Measurements from ENCODE around the gene PLEKHA5.
"Not testable (repeated sequence)": the region's sequence is repeated elsewhere in the genome, so short reads cannot be mapped to it uniquely, and the experiment has no call there.

The PLEKHA5 gene
- total RNA-seq = 2.8 reads per million, percentile 9 among the genes with 10 or more reads in this experiment

- DNase-seq = peak; percentile 8
Measured at GRCh38 chr12:19129486-19130223, at the start of gene PLEKHA5. PLEKHA5 (plus strand) TSS chr12:19129733; CDS start chr12:19129800, 67 bp downstream.

- no peak for DNase-seq
Measured at GRCh38 chr12:19080918-19081317, 48.6 kb upstream of the PLEKHA5 start.

DNA sequence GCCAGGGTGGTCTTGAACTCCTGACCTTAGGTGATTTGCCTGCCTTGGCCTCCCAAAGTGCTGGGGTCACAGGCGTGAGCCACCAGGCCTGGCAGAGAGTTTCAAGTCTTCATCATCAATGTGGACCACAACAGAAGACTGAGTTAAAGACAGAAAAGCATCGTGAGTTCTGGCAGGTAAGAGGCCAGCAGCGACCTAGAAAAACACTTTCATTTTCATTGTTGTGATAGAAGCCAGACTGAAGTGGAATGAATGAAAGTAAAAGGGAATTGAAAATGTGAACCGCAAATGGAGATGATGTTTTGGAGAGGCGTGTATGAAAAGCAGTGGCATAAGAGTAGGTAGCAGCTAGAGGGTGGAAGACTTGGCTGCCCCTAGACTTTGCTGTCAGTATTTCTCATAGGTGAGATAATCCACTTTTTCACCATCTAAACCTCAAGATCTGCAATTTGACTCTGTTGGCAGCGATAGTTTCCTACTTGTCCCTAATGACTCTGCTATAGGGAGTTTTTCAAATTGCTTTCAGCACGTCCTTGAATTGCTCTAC is 47.1 kb upstream of the PLEKHA5 start:
- DNase-seq = no peak

- DNase-seq = no peak
Measured at GRCh38 chr12:19084547-19084946, 45.0 kb upstream of the PLEKHA5 start.

DNA sequence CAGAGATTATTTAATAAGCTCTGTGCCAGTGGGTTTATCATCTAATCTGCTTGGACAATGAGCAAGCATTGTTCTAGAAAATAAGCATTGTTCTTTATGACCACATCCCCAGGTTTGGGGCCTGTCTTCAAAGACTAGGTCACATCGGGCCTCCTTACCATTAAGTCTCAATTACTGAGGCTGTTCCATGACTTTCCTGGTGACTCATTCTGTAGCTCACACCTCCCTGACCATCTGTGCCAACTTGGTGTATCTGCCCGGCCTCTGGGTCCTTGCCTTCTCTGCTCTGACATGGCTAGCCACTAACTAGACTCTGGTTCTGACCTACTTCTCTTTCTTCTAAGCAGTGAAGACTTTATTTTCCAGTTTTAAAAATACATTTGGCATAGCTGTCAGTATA is 44.4 kb upstream of the PLEKHA5 start:
- DNase-seq = no peak

- DNase-seq = no peak
Measured at GRCh38 chr12:19088606-19089005, 40.9 kb upstream of the PLEKHA5 start.

- DNase-seq = not testable (repeated sequence)
Measured at GRCh38 chr12:19092482-19092881, 37.1 kb upstream of the PLEKHA5 start.

DNA sequence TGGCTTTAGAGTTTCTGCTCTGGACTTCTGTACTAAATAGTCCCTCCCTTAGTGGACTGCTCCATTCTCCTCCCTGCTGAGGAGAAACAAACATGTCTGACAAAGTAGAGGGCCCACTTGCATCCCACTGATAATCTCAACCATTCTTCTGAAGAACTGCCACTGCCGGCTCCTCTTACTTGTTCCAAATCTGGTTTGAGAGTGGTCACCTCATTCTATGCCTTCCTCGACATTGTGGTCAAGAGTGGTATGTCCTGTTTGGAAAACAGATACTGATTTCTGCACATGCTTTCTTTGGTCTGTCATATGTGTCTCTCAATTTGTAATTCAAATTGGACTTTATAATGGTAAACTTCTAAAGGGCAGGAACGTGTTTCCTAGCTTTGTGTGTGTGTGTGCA is 36.3 kb upstream of the PLEKHA5 start:
- no peak for DNase-seq

GRCh38 chr12:19095331-19095730 is 34.2 kb upstream of the PLEKHA5 start:
- no peak for DNase-seq

DNA sequence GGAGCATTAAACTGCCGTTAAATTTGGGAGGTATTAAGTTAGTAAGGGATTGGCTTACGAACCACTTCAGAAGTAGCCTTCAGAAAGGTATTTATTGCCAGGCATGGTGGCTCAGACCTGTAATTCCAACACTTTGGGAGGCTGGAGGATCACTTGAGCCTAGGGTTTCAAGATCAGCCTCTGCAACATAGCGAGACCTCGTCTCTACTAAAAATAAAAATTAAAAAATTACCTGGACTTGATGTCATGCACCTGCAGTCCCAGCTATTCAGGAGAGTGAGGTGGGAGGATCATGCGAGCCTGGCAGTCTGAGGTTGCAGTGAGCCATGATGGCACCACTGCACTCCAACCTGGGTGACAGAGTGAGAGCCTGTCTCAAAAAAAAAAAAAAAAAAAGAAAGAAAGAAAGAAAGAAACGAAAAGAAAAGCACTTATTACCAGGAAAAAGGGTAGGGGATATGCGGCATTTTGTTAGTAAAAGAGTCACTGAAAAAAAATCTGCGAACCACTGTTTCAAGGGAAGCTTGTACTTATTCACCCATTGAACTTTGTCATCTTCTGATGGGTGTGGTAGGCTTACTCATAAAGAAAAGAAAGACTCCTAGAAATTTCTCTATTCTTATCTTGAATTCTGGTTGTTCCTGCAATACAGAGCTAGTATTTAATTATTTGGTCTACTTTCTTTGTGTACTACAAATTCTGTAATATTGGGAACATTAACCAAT is 33.6 kb upstream of the PLEKHA5 start:
- no peak for DNase-seq

DNA sequence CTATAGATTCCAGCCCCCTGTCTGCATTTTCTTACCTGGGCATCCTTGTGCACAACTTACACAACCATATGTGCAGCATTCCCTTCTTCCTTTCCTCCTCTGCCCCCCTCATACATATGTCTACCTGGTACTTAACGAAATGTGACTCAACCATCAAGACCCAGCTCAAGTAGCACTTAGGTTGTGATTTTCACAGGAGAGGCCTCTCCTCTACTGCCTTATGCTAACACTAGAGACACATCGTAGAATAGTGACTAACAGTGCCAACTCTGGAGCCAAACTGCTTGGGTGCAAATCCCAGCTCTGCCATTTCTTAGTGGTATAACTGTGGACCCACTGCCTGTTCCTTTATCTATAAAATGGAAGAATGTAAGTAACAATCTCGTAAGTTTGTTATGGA is 24.1 kb upstream of the PLEKHA5 start:
- DNase-seq = no peak

DNA sequence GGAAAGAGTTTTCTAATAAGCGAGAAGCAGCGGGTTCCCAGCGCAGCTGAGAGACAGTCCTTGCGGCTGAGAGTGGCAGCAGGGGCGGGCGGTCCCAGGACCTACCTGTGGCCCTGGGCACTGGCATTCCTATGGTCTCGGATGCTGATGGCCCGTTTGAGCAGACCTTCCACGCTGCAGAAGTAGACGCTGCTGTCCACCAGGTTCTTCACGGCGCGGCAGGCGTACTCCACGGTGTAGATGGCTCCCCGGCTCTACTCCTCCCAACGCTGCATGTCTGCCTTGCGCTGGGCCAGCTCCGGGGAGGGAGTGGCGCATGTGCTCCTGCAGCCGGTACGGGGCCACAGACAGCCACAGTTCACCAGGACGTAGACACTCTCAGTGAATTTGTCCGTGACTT is 21.8 kb upstream of the PLEKHA5 start:
- no peak for DNase-seq

DNA sequence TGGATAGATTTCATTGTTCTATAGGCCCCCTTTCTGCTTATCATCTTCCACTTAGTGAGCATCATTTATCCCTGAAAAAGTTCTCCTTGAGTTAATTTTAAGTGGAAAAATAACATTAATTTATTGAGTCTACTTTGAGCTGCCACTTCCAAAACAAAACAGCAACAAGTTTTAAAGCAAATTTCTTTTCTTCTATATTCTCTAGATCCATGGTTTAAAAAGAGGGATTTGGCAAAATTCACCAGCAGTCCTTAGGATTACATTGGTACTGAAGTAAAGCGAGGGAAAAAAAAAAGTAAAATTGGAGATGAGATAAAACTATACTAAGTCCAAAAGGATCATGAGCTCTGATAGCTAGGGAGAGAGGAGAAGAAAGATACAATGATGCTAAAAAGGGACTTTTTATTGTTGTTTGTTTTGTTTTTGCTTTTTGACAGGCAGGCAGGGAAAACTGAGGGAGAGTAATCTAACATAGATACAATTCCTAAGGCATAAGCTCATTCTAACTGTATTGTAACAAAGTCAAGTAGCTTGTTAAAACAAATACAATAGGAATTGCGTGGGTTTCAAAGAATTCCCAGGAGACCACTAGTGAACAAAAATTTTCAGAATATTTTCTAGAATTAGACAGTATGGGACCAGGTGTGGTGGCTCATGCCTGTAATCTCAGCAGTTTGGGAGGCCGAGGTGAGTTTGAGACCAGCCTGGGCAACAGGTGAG is 19.2 kb upstream of the PLEKHA5 start:
- no peak for DNase-seq

DNA sequence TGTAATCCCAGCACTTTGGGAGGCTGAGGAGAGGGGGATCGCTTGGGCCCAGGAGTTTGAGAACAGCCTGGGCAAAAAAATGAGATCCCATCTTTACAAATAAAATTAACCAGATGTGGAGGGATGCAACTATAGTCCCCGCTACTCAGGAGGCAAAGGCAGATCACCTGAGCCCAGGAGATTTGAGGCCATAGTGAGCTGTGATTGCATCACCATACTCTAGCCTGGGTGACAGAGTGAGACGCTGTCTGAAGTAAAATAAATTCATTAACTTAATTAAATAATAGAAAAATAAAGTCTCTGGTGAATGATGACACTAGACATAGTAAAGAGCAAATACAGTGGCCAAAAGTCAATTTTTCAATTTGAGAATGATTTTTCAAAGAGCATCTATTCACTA is 16.1 kb upstream of the PLEKHA5 start:
- DNase-seq = no peak

- DNase-seq = no peak
Measured at GRCh38 chr12:19115285-19115684, 14.2 kb upstream of the PLEKHA5 start.

DNA sequence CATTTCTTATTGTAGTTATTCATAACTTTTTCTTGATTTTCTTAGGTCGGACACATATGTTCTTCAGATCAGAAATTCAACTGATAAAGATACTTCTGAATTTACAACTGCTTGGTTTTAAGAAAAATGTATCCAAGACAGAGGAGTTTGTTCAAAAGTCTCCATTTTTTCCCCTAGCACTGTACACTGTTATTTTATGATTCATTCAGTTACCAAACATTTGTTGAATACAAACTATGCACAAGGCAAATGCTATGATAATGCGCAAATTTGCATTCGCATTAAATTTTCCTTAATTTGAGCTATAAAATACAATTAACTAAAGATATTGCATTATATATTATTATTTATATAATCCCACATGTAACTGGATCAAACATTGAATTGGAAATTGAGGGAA is 10.1 kb upstream of the PLEKHA5 start:
- no peak for DNase-seq

DNA sequence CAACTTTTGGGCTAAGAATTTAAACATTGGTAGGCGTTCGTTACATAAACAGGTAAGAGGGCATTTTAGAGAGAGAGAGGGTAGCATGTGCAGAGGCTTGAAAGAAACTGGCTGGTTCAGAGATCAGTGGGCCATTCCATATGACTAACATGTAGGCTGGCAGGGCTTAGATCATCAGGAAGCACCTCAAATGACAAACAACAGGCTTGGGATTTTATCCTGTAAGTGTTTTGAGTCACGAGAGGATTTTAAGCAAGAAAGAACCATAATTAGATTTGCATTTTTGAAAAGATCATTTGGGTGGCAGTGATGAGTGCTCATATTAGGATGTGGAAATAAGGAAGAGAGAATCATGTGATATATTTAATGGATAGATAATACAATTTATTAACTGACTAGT is 8.7 kb upstream of the PLEKHA5 start:
- DNase-seq = no peak

DNA sequence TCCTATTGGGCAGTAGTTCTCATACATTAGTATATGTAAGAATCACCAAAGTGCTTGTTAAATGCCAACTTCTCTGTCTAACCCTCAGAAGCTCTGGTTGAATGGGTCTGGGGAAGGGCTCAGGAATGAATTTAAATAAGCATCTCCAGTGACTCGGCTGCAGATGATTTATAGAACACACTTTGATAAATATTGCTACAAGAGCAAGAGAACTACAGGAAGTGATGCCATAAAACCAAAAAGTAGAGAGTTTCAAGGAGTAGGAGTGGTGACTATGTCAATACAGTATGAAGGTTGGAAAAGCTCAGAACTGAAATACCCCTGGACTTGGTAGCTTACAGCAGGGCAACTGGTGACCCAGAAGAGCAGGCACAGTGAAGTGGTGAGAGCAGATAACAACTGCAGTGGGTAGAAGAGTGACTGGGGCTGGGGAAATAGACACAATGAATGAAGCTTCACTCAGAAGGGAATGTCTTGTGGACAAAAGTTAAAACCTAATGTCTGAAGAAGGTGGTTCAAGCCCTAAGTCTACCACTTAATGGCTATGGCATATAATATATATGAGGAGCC is 8.0 kb upstream of the PLEKHA5 start:
- DNase-seq = no peak

DNA sequence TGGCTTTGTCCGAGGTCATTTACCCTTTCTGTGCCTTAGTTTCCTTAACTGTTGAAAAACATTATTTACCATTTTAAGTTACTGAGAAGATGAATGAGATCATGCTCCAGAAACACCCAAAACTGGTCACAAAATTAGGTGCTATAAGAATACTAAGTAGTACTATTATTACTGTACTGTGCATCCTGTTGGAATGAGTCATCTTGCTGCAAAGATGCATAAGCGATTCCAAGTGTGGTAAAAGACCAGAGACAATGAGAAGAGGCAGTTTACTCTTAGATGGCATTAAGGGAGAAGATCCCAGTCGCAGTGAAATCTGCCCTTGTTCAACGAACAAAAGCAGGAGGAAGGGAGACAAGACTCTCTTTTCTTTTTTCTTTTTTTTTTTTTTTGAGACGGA is 4.2 kb upstream of the PLEKHA5 start:
- no peak for DNase-seq

DNA sequence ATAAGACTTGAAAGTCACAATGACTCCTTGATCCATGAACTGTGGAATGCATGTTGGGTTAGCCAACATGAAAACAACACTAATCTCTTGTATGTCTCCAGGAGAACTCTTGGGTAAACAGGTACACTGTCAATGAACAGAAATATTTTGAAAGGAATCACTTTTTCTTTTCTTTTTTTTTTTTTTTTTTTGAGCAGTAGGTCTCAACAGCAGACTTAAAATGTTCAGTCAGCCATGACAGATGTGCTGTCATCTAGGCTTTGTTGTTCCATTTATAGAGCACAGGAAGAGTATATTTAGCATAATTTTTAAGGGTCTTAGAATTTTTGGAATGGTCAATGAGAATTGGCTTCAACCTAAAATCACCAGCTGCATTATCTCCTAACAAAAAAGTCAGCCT is 2.3 kb upstream of the PLEKHA5 start:
- DNase-seq = no peak

DNA sequence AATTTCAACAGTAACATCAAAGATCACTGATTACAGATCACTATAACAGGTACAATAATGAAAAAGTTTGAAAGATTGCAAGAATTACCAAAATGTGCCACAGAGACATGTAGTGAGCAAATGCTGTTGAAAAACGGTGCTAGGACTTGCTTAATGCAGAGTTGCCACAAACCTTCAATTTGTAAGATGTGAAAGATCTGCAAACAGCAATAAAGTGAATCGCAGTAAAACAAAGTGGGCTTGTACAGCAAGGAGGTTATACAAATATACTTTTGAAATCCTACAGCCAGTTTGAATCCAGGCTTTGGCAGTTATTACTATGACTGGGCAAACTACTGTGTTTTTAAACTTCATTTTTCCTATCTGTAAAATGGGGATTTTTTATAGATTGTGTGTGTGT is 1.0 kb upstream of the PLEKHA5 start:
- no peak for DNase-seq

DNA sequence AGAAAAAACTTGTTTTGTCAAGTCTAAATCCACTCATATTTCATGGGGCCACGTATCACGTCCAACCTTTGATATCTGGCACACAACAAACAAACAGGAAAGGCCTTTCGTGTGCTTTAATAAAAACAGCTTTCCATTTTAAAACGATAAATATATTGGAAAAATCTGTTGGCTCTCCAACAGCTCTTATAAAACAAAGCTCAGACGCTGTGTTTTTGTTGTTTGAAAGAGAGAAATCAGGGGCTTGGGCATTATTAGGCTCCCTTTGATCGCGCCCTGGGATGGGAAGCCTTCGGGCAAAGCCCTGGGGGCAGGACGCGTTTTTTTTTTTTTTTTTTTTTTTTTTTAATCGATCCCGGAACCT is 429 bp upstream of the PLEKHA5 start:
- no peak for DNase-seq
